SK-N-SH (cell line): ENCODE results near the gene OTOG.

Experiments used
- EP300 ChIP-seq, 2 experiments: IDR thresholded peaks; 2 replicates each; pipeline versions ENCODE4 v1.4.0 to v1.6.1; 2012; ENCODE audit warnings: borderline replicate concordance in 1 of 2, low read depth in 1 of 2, low read length in 1 of 2
- RCOR1 ChIP-seq: fragments of 150-350 bp; IDR thresholded peaks from 2 replicates; pipeline ENCODE4 v1.6.1; 2017; ENCODE audit warnings: antibody characterized with exemption, low read length
- RFX5 ChIP-seq: IDR thresholded peaks from 2 replicates; pipeline ENCODE4 v1.6.1; 2012; ENCODE audit warnings: mild to moderate bottlenecking, improper control_type of control experiment, low read length
- SMC3 ChIP-seq: IDR thresholded peaks from 2 replicates; pipeline ENCODE4 v1.6.1; 2012; ENCODE audit warnings: low read depth, low read length, improper control_type of control experiment
- TEAD4 ChIP-seq: IDR thresholded peaks from 2 replicates; pipeline ENCODE4 v1.4.0; 2012; ENCODE audit warnings: mild to moderate bottlenecking, borderline replicate concordance; ENCODE audit not compliant: insufficient read depth
- TF ChIP-seq, protein P1 (sequence below): fragments of 200-600 bp; sonication (generic); IDR thresholded peaks from 2 replicates; pipeline ENCODE4 v1.6.1; 2017; ENCODE audit warnings: antibody characterized with exemption, mild to moderate bottlenecking, moderate library complexity
- TF ChIP-seq, protein P2 (sequence below): IDR thresholded peaks from 2 replicates; pipeline ENCODE4 v1.4.0; 2012; ENCODE audit warnings: low read depth, borderline replicate concordance
- TF ChIP-seq, protein P3 (sequence below): fragments of 150-350 bp; IDR thresholded peaks from 2 replicates; pipeline ENCODE4 v1.6.1; 2016; ENCODE audit warnings: mild to moderate bottlenecking, low read depth, low read length
- TF ChIP-seq, protein P4 (sequence below): IDR thresholded peaks from 2 replicates; pipeline ENCODE4 v1.6.1; 2012; ENCODE audit warnings: mild to moderate bottlenecking, low read depth, low read length, moderate library complexity
- TF ChIP-seq, protein P5 (sequence below): fragments of 150-350 bp; IDR thresholded peaks from 2 replicates; pipeline ENCODE4 v1.6.1; 2017; ENCODE audit warnings: antibody characterized with exemption, low read length, low read depth, borderline replicate concordance

DNA sequence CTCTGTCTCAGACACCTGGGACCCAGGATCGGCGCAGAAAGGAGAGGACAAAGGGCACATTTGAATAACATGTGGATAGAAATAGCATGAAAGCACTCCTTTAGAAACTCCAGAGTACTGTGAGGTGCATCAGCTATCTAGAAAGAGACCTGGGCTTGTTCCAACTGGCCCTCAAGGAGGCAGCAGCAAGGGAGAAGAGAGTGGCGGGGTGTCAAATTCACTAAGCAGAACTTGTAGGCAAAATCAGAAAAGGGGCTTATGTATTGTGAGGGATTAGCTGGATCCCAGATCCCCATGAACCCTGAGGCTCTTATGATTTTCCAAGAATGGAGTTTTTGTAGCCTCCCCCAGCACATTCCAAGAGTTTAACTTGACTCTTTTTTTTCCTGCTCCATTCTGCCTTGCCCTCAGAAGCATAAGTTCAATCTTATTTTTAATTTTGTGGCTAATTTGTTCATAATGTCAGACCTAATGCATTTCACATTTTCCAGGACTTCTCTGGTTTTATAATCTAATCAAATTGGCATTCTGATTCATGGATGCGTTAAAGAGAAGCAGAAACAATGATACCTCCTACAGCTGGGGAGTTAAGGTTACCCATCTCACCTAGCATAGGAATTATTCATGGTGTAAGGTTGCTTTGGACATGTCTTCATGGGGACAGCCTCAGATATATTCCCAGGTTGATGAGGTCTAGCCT is 36.4 kb upstream of the OTOG start:
- TF ChIP-seq, protein P1, sequence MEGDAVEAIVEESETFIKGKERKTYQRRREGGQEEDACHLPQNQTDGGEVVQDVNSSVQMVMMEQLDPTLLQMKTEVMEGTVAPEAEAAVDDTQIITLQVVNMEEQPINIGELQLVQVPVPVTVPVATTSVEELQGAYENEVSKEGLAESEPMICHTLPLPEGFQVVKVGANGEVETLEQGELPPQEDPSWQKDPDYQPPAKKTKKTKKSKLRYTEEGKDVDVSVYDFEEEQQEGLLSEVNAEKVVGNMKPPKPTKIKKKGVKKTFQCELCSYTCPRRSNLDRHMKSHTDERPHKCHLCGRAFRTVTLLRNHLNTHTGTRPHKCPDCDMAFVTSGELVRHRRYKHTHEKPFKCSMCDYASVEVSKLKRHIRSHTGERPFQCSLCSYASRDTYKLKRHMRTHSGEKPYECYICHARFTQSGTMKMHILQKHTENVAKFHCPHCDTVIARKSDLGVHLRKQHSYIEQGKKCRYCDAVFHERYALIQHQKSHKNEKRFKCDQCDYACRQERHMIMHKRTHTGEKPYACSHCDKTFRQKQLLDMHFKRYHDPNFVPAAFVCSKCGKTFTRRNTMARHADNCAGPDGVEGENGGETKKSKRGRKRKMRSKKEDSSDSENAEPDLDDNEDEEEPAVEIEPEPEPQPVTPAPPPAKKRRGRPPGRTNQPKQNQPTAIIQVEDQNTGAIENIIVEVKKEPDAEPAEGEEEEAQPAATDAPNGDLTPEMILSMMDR: no peak
- TF ChIP-seq EP300 (IDR thresholded peaks at IDR 0.05; ENCODE audit: borderline replicate concordance in 1 of 2, low read depth in 1 of 2, low read length in 1 of 2) (peak in 1 of 2 experiments; percentile 88; a peak in 2 of 4 replicates), RFX5 (no peak), RCOR1 (peak; percentile 91), SMC3 (no peak), TEAD4 (no peak)
- TF ChIP-seq, protein P2, sequence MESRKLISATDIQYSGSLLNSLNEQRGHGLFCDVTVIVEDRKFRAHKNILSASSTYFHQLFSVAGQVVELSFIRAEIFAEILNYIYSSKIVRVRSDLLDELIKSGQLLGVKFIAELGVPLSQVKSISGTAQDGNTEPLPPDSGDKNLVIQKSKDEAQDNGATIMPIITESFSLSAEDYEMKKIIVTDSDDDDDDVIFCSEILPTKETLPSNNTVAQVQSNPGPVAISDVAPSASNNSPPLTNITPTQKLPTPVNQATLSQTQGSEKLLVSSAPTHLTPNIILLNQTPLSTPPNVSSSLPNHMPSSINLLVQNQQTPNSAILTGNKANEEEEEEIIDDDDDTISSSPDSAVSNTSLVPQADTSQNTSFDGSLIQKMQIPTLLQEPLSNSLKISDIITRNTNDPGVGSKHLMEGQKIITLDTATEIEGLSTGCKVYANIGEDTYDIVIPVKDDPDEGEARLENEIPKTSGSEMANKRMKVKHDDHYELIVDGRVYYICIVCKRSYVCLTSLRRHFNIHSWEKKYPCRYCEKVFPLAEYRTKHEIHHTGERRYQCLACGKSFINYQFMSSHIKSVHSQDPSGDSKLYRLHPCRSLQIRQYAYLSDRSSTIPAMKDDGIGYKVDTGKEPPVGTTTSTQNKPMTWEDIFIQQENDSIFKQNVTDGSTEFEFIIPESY: no peak
- TF ChIP-seq, protein P3, sequence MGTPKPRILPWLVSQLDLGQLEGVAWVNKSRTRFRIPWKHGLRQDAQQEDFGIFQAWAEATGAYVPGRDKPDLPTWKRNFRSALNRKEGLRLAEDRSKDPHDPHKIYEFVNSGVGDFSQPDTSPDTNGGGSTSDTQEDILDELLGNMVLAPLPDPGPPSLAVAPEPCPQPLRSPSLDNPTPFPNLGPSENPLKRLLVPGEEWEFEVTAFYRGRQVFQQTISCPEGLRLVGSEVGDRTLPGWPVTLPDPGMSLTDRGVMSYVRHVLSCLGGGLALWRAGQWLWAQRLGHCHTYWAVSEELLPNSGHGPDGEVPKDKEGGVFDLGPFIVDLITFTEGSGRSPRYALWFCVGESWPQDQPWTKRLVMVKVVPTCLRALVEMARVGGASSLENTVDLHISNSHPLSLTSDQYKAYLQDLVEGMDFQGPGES: no peak
- TF ChIP-seq, protein P4, sequence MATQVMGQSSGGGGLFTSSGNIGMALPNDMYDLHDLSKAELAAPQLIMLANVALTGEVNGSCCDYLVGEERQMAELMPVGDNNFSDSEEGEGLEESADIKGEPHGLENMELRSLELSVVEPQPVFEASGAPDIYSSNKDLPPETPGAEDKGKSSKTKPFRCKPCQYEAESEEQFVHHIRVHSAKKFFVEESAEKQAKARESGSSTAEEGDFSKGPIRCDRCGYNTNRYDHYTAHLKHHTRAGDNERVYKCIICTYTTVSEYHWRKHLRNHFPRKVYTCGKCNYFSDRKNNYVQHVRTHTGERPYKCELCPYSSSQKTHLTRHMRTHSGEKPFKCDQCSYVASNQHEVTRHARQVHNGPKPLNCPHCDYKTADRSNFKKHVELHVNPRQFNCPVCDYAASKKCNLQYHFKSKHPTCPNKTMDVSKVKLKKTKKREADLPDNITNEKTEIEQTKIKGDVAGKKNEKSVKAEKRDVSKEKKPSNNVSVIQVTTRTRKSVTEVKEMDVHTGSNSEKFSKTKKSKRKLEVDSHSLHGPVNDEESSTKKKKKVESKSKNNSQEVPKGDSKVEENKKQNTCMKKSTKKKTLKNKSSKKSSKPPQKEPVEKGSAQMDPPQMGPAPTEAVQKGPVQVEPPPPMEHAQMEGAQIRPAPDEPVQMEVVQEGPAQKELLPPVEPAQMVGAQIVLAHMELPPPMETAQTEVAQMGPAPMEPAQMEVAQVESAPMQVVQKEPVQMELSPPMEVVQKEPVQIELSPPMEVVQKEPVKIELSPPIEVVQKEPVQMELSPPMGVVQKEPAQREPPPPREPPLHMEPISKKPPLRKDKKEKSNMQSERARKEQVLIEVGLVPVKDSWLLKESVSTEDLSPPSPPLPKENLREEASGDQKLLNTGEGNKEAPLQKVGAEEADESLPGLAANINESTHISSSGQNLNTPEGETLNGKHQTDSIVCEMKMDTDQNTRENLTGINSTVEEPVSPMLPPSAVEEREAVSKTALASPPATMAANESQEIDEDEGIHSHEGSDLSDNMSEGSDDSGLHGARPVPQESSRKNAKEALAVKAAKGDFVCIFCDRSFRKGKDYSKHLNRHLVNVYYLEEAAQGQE: no peak
- TF ChIP-seq, protein P5, sequence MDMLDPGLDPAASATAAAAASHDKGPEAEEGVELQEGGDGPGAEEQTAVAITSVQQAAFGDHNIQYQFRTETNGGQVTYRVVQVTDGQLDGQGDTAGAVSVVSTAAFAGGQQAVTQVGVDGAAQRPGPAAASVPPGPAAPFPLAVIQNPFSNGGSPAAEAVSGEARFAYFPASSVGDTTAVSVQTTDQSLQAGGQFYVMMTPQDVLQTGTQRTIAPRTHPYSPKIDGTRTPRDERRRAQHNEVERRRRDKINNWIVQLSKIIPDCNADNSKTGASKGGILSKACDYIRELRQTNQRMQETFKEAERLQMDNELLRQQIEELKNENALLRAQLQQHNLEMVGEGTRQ: no peak
